ENCODE measurements around the gene CFAP74.

- TF ChIP-seq, protein P1, sequence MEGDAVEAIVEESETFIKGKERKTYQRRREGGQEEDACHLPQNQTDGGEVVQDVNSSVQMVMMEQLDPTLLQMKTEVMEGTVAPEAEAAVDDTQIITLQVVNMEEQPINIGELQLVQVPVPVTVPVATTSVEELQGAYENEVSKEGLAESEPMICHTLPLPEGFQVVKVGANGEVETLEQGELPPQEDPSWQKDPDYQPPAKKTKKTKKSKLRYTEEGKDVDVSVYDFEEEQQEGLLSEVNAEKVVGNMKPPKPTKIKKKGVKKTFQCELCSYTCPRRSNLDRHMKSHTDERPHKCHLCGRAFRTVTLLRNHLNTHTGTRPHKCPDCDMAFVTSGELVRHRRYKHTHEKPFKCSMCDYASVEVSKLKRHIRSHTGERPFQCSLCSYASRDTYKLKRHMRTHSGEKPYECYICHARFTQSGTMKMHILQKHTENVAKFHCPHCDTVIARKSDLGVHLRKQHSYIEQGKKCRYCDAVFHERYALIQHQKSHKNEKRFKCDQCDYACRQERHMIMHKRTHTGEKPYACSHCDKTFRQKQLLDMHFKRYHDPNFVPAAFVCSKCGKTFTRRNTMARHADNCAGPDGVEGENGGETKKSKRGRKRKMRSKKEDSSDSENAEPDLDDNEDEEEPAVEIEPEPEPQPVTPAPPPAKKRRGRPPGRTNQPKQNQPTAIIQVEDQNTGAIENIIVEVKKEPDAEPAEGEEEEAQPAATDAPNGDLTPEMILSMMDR (IDR thresholded peaks at IDR 0.05): no peak
- no peak for TF ChIP-seq POLR2A (IDR thresholded peaks at IDR 0.05)
Observed at GRCh38 chr1:2014181-2014580, 10.6 kb upstream of the CFAP74 start.

Measured in Peyer's patch (tissue), 4 donors.